ENCODE data around the gene DENND1A.

GRCh38 chr9:123974471-123974870 lies 44.5 kb upstream of the DENND1A start:
- TF ChIP-seq CTCF (IDR thresholded peaks at IDR 0.05; ENCODE audit: insufficient read depth, low read depth, low read length) (no peak), EZH2 (IDR thresholded peaks at IDR 0.05; ENCODE audit: insufficient read depth, low read length) (no peak)

Measured in astrocyte (in vitro differentiated cells and primary cell).